ENCODE data around the gene GPR33. TPM values are rescaled to one million over a fixed set of nuclear protein-coding genes. Genes with fewer than 3 reads are reported as not detected.

The GPR33 gene
- total and polyA plus RNA-seq, 2 of the 8 experiments (the other 6 are each of a cell fraction or from before 2014, with no cell fraction given) = not detected

GRCh38 chr14:31442284-31442683 is 45.6 kb downstream of the GPR33 start:
- no peak overlapping the region for H2BK5ac ChIP-seq (ENCODE audit: low read depth, low read length)
- H2AFZ ChIP-seq (ENCODE audit: low read length) = no peak overlapping the region
- no peaks in the 10 kb centered on the region for H3K4me1 ChIP-seq (replicated peaks in 1 of 4; ENCODE audit: control insufficient read depth in 3 of 4, insufficient read depth in 4 of 4, low read length in 3 of 4)
- DNase-seq (ENCODE audit: low read depth in 1 of 2, low spot score in 2 of 2) (no peak), FAIRE-seq (no peak)
- H2BK12ac ChIP-seq (ENCODE audit: low read depth, low read length) = no peak overlapping the region
- H3K79me1 ChIP-seq (ENCODE audit: low read depth, low read length) = no peaks in the 10 kb centered on the region
- no peak overlapping the region for H3K56ac ChIP-seq (replicated peaks; ENCODE audit: insufficient read length, low read depth, low read length)
- H4K20me1 ChIP-seq (replicated peaks in 1 of 2; ENCODE audit: control insufficient read depth in 1 of 2, insufficient read depth in 2 of 2, low read length in 2 of 2) = no peaks in the 10 kb centered on the region
- H2BK120ac ChIP-seq (replicated peaks; ENCODE audit: low read depth, low read length) = no peak overlapping the region
- H3K23ac ChIP-seq (ENCODE audit: insufficient read length) = no peak overlapping the region
- H3K23me2 ChIP-seq (ENCODE audit: low read depth, low read length) = no peaks in the 10 kb centered on the region
- H3K18ac ChIP-seq (ENCODE audit: extremely low read depth, low read length) = no peak overlapping the region
- ChIA-PET CTCF (ENCODE audit: partially characterized antibody) (interaction anchor here (0.6 kb wide), 3 partner anchors 9 to 973 kb away, joined by 3 to 4 read pairs (median 3); no protein-coding TSS in a partner anchor), POLR2A (ENCODE audit: partially characterized antibody) (no interaction called here)
- no peak overlapping the region for H4K8ac ChIP-seq (ENCODE audit: extremely low read depth, insufficient read depth, low read length)
- WGBS, 2 experiments (ENCODE audit: extremely low coverage in 1 of 2, insufficient coverage in 1 of 2, insufficient read length in 1 of 2, insufficient replicate concordance in 2 of 2, low coverage in 1 of 2, low lambda C conversion rate in 2 of 2, missing lambda C conversion rate in 1 of 2) = 95% methylated on average over 6 of the region's 6 CpGs; no CpG with 5 or more reads in 1 of the 2 experiments
- no peak overlapping the region for H3K4me2 ChIP-seq (ENCODE audit: insufficient read depth in 1 of 2, low read depth in 2 of 2, low read length in 2 of 2)
- no peak overlapping the region for H4K91ac ChIP-seq (replicated peaks; ENCODE audit: insufficient read length, low read length)
- H3K27ac ChIP-seq (ENCODE audit: low read depth, low read length) = no peak overlapping the region
- no peak overlapping the region for H2AK5ac ChIP-seq (ENCODE audit: low read depth, low read length)
- no peak for TF ChIP-seq BCL11A (IDR thresholded peaks at IDR 0.05; ENCODE audit: low read depth in 2 of 2, low read length in 2 of 2)
- no peak for TF ChIP-seq CEBPB (IDR thresholded peaks at IDR 0.05; ENCODE audit: low read depth, low read length)
- TF ChIP-seq ZNF274 (IDR thresholded peaks at IDR 0.05; ENCODE audit: borderline replicate concordance, extremely low read depth, low read length) = no peak
- TF ChIP-seq TBP (IDR thresholded peaks at IDR 0.05; ENCODE audit: low read depth, low read length) = no peak
- TF ChIP-seq ASH2L (IDR thresholded peaks at IDR 0.05; ENCODE audit: low read length) = no peak
- TF ChIP-seq JUND (IDR thresholded peaks at IDR 0.05; ENCODE audit: low read length) = no peak
- no peak overlapping the region for H4K5ac ChIP-seq (ENCODE audit: insufficient read length, low read depth, low read length)
- peaks cover 0 to 1% (median 0%) of the 10 kb centered on the region in 4 experiments; a peak in 1 of 7 replicates for H3K27me3 ChIP-seq (replicated peaks in 1 of 4; ENCODE audit: control insufficient read depth in 3 of 4, extremely low read depth in 1 of 4, insufficient read depth in 3 of 4, low read length in 3 of 4)
- H3K14ac ChIP-seq (ENCODE audit: insufficient read length) = no peak overlapping the region
- no peak overlapping the region for H3K4me3 ChIP-seq (ENCODE audit: extremely low read depth in 1 of 4, insufficient read depth in 2 of 4, low read depth in 3 of 4, low read length in 4 of 4)
- peaks cover 0 to 2% (median 0%) of the 10 kb centered on the region in 4 experiments; a peak in 2 of 8 replicates for H3K36me3 ChIP-seq (ENCODE audit: control insufficient read depth in 2 of 4, insufficient read depth in 4 of 4, low read length in 3 of 4)
- H3K9ac ChIP-seq (replicated peaks in 1 of 4; ENCODE audit: extremely low read depth in 1 of 4, low read depth in 3 of 4, low read length in 3 of 4) = no peak overlapping the region
- peaks cover 5 to 6% of the 10 kb centered on the region in 2 experiments; a peak in 2 of 4 replicates for H3K9me3 ChIP-seq (ENCODE audit: insufficient read depth in 2 of 2, low read depth in 1 of 2, low read length in 1 of 2)
- no peak overlapping the region for H2BK20ac ChIP-seq (ENCODE audit: low read length)
- H2BK15ac ChIP-seq (ENCODE audit: low read length) = no peak overlapping the region
- H3K79me2 ChIP-seq (ENCODE audit: control insufficient read depth in 1 of 2, insufficient read depth in 2 of 2, low read length in 2 of 2) = no peaks in the 10 kb centered on the region
- no peak overlapping the region for H3K4ac ChIP-seq (replicated peaks; ENCODE audit: insufficient read length, low read depth, low read length)

Data from H1 (cell line).